ENCODE measurements around the gene MARCHF3.
"Not testable (repeated sequence)": the region's sequence is repeated elsewhere in the genome, so short reads cannot be mapped to it uniquely, and the experiment has no call there.

MARCHF3 gene

DNA sequence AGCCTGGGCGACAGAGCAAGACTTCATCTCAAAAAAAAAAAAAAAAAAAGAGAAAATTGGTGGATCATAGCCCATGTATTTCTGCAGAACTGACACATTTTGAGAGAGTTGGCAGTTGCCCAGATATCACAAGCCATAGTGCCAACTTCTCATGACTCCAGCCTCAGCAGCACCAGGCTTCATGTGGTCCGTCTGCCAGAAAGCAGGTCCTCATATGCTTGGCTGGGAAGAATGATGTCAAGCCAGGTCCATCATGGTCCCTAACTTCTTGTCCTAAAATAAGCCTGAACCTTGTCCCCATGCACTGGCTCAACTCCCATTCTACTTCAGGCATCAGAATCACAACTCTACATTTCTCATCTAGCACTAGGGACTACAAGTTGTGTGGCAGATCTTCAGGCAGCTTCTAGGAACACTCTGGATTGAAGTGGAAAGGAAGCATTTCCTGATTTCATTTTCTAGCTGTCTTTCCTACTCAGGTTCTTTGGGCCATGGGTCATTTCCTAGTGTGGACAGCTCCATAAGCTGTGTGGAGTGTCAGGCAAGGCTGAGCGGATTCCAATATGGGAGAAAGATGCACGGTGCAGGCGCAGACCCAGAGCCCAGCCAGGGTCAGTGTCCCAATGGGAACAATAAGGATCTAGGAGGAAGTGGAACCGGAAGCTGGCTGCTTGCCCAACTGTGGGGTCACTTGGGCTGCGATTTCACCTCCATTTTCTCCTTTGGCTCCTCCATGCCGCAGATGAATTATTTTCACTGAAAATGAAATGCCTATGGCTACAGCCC lies 163.3 kb downstream of the MARCHF3 start:
- DNase-seq, result no peak

DNA sequence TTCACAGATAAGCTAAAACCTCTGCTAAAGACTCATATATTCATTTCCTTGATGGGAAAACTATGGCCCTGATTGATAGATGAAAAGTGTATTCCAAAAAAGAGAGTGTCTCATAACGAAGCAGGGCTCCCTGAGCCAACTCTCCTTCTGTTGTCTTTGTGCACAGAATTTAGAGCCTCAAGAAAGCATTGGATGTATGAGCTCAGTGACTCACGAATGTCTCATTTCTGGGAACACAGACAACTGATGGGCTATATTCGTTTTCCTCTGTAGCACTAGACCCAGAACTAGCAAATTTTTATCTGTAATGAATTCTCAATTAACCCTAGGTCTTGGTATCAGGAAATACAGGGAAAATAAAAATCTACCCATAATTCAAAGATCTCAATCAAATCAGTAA lies 165.1 kb downstream of the MARCHF3 start:
- no peak for DNase-seq

DNA sequence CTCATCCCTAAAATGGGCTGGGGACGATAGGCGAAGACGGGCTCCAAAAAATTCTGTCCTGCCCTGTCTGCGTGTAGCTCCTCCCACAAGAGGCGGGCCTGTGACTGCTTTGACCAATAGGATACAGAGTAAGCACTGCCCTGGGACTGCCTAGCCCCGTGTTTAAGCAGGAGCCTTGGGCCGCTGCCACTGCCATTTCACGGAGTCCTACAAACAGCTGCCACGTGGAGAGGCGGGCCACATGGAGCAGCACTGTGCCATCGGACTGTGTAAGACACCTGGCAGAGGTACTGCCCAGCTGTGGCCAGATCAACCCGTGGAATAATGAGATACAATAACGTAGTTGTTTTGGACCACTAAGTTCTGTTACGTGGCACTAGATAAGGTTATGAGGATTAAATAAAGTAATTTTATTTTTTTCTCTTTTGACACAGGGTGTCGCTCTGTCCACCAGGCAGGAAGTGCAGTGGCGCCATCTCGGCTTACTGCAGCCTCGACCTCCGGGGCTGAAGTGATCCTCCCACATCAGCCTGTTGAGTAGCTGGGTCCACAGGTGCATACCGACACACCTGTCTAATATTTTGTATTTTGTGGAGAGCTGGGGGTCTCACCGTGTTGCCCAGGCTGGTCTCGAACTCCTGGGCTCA lies 166.2 kb downstream of the MARCHF3 start:
- DNase-seq, result no peak

DNA sequence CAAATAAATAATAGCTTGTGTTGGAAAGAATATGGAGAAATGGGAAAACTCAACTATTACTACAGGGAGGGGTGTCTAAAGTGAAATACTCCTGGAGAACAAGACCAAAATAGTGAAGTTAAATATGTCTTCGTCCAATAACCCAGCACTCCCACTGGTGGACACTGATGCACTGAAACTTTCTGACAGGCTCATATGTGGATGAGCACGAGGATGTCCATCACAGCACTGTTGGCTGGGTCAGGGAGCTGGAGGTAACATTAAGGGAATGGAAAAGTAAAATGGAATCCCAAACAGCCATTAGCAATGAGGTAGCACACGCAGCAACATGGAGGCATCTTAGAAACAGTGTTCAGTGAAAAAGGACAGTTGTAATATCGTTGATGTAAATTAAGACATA lies 167.0 kb downstream of the MARCHF3 start:
- DNase-seq, result no peak

DNA sequence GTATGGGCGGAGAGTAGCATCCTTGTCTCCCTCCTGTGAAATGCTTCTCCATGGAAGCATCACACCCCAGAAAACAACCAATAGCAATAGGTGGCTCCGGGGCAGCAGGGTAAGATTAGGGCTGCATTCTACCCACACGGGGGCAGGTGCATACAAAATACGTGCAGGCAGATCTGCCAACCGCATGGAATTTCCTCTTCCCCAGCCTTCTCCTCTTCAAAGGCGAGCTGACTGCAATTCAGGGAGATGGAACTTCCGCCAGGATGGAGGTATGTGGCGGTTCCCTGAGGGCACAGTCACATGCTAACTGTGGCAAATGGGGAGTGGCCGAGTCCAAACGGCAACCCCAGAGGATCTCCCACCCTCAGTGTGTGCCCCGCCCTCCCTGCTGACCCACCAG lies 171.9 kb downstream of the MARCHF3 start:
- DNase-seq, result no peak

DNA sequence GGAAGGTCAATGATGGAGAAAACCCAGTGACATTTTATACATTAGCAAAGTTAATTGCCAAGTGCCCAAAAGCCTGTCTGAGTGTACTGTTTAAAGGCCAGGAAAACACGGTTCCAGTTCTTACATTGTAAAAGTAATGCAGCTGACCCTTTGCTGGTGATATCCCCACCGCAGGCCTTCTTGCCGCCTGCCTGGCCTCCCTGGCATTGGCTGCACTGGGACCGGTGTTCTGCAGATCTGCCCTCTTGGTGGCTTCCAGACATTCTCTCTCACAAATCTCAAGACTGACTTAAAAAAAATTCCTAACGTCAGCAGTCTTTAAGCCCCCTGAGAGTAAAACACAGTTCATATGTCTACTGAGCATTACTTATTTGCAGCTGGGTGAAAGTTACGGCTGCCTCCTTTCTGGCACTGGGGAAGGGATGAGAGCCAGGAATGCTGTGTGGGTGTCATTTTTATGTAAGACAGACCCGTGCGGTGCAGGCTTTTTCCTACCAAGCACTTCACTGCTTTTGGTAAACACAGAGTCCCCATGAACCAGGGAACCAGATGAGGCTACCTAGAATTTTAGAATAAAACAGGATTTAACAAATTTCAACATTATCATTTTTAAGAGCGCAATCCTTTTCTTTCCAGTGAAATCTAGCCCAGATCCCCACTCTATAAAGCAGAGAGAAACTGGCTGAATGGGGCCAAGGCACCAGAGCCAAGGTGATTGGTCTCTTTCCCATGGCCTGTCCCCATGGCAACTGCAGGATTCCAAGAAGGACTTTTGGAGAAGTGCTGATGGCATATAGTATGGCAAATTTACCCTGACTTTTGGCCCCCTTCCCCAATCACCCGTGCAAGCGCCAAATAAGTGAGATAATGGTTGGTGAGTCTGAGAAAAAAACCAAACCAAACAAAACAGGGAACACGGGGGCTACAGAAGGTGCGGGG lies 172.6 kb downstream of the MARCHF3 start:
- no peak for DNase-seq

DNA sequence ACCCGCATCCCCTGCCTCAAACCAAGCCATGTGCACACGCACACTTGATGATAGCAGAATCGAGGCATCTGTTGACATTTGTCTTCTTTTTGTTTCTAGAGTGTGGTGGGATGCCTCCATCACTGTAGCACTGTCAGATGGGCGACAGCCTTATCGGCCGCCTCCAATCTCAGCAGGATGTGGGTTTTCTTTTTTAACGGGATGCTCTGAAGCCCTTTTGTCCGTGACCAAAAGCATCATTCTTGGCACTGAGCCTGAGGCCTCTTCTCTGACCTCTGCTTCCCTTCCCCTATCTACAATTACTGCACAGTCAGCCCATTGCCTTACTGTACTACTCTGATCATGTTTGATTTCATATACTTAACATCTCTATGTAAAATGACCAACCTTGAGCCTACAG lies 175.1 kb downstream of the MARCHF3 start:
- DNase-seq, result no peak

DNA sequence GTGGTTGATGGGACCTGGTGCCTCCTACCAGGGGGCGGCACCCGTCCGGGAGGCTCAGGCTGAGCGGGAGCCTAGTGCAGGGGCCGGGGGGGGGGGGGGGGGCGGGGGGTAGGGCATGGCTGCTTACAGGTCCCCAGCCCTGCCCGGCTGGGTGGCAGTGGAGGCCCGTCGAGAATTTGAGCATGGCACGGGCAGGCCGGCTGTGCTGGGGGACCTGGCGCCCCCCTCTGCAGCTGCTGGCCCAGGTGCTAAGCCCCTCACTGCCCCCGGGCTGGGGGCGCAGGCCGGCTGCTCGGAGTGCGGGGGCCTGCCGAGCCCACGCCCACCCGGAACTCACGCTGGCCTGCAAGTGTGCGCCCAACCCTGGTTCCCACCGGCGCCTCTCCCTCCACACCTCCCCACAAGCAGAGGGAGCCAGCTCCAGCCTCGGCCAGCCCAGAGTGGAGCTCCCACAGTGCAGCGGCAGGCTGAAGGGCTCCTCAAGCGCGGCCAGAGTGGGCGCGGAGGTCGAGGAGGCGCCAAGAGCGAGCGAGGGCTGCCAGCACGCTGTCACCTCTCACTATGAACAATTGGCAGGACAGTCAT lies 175.7 kb downstream of the MARCHF3 start:
- DNase-seq, result no peak

DNA sequence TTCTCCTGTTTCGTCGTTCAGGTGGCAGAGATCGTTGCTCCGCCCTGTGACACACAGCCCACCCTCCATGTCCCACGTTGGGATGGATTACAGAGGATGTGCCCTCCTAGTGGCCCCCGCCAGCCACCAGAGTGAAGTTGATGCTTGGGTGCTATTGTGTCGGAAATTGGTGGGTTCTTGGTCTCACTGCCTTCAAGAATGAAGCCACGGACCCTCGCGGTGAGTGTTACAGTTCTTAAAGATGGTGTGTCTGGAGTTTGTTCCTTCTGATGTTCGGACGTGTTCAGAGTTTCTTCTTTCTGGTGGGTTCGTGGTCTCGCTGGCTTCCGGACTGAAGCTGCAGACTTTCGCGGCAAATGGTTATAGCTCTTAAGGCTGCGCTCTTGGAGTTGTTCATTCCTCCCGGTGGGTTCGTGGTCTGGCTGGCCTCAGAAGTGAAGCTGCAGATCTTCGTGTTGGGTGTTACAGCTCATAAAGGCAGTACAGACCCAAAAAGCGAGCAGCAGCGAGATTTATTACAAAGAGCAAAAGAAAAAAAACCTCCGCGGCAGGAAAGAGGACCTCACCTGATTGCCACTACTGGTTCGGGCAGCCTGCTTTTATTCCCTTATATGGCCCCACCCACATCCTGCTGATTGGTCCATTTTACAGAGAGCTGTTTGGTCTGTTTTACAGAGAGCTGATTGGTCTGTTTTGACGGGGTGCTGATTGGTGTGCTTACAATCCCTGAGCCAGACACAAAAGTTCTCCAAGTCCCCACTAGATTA lies 176.6 kb downstream of the MARCHF3 start:
- peak; percentile 40 for DNase-seq

DNA sequence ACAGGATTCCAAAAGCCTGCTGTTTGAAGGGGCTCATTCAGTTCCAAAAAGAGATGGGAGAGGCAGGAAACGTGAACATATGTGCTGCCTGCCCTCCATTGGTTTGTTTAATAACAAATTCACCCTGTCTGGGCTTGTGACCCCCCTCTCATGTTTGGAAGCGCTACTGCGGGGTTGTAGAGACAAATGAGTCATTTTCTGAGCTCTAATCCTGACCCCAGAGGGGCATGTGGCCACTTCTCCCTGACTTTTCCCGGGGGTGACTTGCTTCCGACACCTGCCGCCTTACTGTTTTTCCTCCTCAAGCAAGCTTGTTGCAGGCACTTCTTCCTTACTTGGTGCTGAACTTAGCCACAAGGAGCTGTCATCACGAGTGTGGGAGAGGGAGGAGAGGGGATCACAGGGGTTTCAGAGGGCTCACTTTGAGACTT lies 177.5 kb downstream of the MARCHF3 start:
- DNase-seq, result no peak

DNA sequence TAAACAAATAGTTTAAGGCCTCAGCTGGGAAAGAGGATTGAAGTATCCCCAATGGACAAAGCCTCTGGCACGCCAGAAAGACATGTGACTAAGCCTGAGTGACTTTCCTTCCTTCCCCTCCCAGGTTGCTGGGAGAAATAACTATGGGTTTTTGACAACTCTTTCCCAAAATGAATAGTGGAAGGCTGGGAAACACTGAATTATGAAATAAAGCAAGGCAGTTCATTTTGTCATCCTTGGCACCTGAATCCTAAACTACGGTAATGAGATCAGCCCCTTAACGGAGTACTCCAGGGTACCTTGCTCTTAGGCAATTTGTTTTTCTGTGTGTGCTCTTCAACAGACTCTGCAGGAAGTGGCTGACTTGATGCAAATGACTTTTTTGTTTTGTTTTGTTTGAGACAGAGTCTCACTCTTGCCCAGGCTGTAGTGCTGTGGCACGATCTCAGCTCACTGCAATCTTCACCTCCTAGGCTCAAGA lies 178.2 kb downstream of the MARCHF3 start:
- DNase-seq, result peak; percentile 24

DNA sequence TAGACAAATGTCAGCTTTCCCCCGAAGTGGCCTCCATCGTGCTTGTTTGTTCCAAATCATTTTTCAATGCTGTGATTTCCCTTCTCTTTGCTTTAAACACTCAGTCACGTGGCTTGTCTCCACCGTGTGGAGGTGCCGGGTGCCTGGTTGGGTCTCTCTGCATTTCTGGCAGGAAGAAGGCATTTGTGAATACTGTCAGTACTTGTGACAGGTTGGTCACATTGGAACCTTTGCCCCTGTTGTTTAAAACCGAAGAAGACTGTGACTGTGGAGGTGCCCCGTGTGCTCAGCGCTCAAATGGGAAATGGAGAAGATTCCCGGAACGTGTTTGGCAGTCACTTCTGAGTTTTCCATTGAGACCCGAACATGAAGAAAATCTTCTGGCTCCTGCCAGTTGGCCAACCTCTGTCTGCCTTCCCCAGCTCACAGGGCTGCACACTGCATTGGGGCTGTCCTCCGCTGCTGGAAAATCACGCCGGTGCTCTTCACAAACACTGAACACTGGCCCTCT lies 178.8 kb downstream of the MARCHF3 start:
- DNase-seq, result no peak

DNA sequence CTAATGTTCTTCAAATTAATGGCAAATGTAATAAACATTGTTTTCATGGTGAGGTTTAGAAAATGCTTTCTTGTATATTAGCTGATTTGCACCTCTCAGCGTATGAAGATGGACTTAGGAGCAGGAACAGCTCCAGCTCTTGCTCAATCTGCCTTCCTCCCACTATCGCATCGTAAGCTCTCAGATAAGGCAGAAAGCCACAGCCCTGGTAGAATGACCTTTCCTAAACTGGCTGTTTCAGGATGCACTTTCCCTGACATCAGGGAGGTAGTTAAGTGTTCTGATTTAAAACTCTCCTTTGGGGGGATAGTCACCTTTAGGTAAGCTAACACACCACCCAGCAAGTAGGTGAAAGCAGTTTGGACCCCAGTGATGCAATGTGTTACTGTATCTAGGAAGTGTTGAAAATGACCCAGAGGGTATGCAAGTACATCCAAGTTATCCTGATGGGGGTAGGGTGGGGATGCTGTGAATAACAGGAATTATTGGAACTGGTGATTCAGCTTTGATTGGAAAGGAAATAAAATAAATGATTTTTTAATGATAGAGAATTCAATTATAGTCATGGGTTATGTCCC lies 181.2 kb downstream of the MARCHF3 start:
- no peak for DNase-seq

DNA sequence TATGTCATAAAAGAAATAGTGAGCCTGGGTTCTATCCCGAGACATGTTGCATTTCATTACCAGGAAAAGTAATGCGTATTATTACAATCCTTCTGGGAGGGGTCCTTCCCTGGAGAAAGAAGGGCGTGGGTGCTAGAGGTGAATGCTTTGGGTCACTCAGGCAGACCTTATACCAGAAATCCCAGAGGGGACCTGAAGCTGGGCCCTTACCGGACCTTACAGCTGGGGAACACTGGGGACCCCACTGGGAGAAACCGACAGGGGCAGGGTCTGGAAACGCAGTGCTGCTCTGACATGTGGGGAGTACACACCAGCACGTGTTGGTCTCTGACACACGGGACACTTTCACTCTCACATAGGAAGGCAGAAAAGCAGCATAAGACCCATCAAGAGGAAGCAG lies 182.1 kb downstream of the MARCHF3 start:
- no peak for DNase-seq

DNA sequence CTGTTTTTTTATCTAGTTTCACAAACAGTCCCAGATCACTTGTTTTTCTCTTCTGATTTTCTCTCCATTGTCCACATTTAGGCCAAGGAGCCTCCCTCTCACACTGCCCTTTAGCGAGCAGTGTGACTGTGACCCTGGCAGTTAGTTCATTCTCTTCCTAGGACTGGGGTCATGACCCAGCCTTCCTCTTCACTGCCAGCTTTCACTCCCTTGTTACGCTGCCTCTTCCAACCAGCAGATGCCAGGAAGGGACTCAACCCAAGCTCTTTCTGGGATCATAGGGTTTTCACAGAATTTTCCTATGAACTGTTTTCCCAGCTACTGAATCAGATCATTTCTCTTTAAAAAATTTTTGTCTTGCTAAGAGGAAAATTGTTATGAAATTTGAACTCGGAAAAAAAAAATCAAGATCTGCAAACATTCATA lies 182.5 kb downstream of the MARCHF3 start:
- no peak for DNase-seq

DNA sequence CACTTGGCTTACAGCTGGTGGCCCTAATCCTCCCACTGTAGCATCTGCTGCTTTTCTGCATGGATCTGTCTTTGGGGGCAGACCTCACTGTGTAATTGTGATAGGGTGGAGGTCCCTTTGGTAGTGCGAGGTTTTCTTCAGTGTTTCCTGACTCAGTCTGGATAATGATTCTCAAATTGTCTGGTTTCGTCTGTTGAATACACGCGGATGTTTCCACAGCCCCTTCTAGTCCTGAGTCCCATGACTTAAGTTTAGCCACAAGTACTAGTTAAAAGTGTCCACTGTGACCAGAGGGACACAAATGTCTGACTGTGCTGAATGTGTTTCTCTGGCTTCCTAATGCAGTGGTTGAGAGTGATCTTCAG lies 182.9 kb downstream of the MARCHF3 start:
- DNase-seq, result no peak

DNA sequence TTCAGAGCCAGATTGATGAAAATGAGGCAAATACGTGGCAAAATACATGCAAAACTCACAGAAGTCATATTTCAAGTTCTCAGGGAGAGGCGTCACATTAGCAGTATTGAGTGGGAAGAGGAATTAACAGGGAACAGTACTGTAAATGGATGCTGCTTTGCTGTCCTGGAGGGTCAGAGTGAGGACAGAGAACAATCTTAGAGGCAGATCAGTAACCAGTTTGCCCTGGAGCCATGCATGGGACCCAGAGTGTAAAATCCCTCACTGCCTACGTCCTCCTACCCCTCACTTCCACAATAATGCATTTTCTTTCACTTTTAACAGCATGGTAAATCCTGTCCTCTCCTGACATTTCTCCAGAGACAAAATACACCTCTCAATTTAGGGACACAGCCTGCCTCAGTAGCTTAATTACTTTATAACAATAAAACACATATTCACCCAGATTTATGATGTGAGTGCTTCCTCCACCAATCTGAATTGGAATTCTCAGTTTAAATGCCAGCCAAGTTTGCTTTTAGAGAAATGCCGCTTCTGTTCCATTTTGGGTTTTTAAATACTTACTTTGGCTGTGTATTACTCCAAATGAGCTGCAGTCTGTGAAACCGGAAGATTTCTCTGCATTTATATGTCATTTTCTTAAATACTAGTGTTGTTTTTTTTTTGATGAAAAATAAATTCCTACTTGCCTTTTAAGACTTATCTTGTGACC lies 183.5 kb downstream of the MARCHF3 start:
- DNase-seq, result no peak

DNA sequence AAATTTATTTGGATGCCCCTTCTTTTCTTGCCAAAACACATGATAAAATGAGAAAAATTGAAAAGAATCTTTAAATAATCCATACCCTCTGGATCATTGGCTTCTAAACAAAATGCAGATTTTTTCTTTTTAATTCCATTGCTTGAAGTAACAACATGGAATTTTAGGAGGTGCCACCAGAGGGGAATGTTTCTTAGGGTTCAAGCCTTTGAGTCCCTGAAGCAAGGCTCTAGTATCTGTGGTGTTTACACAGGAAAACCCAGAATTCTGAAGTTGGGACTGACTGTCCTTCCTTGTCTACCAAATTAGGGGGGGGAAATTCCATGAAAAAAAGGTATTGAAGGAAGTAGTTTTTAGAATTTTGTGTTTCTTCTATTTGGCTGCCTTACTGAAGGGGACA lies 184.0 kb downstream of the MARCHF3 start:
- DNase-seq, result no peak

DNA sequence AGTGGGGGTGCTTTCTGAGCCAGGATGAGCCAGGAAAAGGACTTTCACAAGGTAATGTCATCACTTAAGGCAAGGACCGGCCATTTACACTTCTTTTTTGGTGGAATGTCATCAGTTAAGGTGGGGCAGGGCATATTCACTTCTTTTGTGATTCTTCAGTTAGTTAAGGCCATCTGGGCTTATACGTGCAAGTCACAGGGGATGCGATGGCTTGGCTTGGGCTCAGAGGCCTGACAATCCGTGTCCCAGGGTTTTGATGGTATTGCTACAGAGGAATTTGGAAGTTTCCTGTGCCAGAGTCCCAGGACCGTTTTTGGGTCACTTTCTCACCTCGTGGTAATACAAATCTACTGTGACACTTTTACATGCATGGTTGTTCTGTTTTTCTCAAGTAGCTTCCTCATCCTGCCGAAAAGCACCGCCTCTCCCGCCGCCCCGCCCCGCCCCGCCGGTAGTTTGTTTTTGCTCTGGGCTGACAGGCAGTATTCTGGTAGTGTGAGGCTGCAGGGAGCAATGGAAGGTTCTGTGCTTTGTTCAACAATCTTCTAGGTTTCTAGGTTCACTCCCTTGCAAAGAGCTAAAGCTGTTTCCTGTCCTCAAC lies 184.8 kb downstream of the MARCHF3 start:
- peak; percentile 26 for DNase-seq

DNA sequence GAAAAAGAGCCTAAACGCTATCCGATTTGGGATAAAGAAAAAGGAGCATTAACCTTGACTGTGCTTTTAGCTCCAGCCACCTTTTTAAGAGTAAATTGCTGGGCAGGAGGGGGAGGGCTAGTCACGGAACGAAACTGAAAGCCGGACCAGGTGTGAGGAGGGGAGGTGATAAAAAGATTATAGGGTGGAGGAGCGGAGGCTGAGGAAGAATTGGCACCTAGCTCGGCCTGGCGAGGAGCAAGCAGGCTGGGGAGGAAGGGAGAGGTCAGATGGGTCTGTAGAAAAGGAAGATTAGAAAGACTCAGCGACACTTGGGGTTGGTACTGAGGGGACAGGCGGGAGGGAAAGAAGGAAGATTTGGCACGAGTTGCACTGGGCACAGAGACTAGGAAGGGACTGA lies 187.0 kb downstream of the MARCHF3 start:
- not testable (repeated sequence) for DNase-seq
